Measurements from ENCODE around the gene MESP1. TPM values are rescaled to one million over a fixed set of nuclear protein-coding genes. Genes with fewer than 3 reads are reported as not detected.

MESP1 gene
- total and polyA plus RNA-seq, 10 of the 15 experiments (the other 5 are each of a cell fraction or from before 2014, with no cell fraction given) = 0.04 to 1.1 (median 0.57) TPM; not detected in 2

GRCh38 chr15:89769366-89769765 lies 18.3 kb upstream of the MESP1 start:
- Histone ChIP-seq H3K4me1 (ENCODE audit: control insufficient read depth, insufficient read depth, low read length) (no peaks in the 10 kb centered on the region), H3K79me2 (ENCODE audit: control insufficient read depth, insufficient read depth, low read length) (no peaks in the 10 kb centered on the region), H3K9me3 (replicated peaks; ENCODE audit: control insufficient read depth, insufficient read depth, low read length) (no peaks in the 10 kb centered on the region), H4K20me1 (ENCODE audit: control insufficient read depth, insufficient read depth) (no peaks in the 10 kb centered on the region), H3K27ac (ENCODE audit: control insufficient read depth, insufficient read depth) (no peak overlapping the region), H3K4me3 (no peak overlapping the region), H2AFZ (ENCODE audit: control insufficient read depth, low read depth, low read length) (no peak overlapping the region), H3K4me2 (ENCODE audit: control insufficient read depth, insufficient read depth) (no peak overlapping the region), H3K36me3 (ENCODE audit: control insufficient read depth in 2 of 2, insufficient read depth in 2 of 2, low read length in 1 of 2) (no peaks in the 10 kb centered on the region), H3K9ac (ENCODE audit: control insufficient read depth, insufficient read depth, low read length) (no peak overlapping the region), H3K27me3 (replicated peaks in 1 of 2; ENCODE audit: control insufficient read depth in 2 of 2, insufficient read depth in 2 of 2, low read length in 1 of 2) (no peaks in the 10 kb centered on the region)
- no peak for ATAC-seq
- ChIA-PET SMC1A (ENCODE audit: uncharacterized antibody, unreplicated experiment) (no interaction called here), RAD21 (ENCODE audit: unreplicated experiment) (interaction anchor here (2.5 kb wide), 1 partner anchor 106 kb away, joined by 10 read pairs; no protein-coding TSS in a partner anchor), POLR2A (interaction anchor here (0.7 kb wide), 1 partner anchor 91 kb away, joined by 6 read pairs; no protein-coding TSS in a partner anchor), CTCF (interaction anchor here (1.2 to 2.5 kb wide), 2 partner anchors 8 to 105 kb away, joined by 5 to 14 read pairs; no protein-coding TSS in a partner anchor)
- intact Hi-C loops (cut with micrococcal nuclease; ENCODE audit: unreplicated experiment) (loop anchor here (10.0 kb wide), 1 partner anchor 315 kb away; no protein-coding TSS in a partner anchor), in situ Hi-C loops (cut with MboI) (no loop called here)
- BruUV-seq (replicated peaks) = no TSS peak
- WGBS (ENCODE audit: insufficient coverage, insufficient replicate concordance, low lambda C conversion rate, missing lambda C conversion rate) = 32% methylated on average over 3 of the region's 3 CpGs
- no peak for DNase-seq (ENCODE audit: low read depth, low spot score)
- FAIRE-seq = no peak
- TF ChIP-seq PBX3 (IDR thresholded peaks at IDR 0.05; ENCODE audit: insufficient replicate concordance, low read depth, low read length) = no peak
- no peak for TF ChIP-seq EED (IDR thresholded peaks at IDR 0.05; ENCODE audit: low read depth)
- TF ChIP-seq PAX8 (IDR thresholded peaks at IDR 0.05) = no peak
- no peak for TF ChIP-seq ATF7 (IDR thresholded peaks at IDR 0.05; ENCODE audit: low read depth)
- no peak for TF ChIP-seq MTA3 (IDR thresholded peaks at IDR 0.05; ENCODE audit: borderline replicate concordance, low read length)
- TF ChIP-seq KDM1A (IDR thresholded peaks at IDR 0.05; ENCODE audit: borderline replicate concordance) = no peak
- TF ChIP-seq BHLHE40 (IDR thresholded peaks at IDR 0.05; ENCODE audit: borderline replicate concordance in 1 of 2, low read depth in 2 of 2, low read length in 1 of 2) = no peak
- TF ChIP-seq BCL11A (IDR thresholded peaks at IDR 0.05; ENCODE audit: low read depth, low read length) = no peak
- no peak for TF ChIP-seq SMARCA5 (IDR thresholded peaks at IDR 0.05)
- no peak for TF ChIP-seq PKNOX1 (IDR thresholded peaks at IDR 0.05)
- TF ChIP-seq CTCF (IDR thresholded peaks at IDR 0.05 in 2 of 3, conservative IDR thresholded peaks at IDR 0.05 in 1 of 3; ENCODE audit: control insufficient read depth in 2 of 3, extremely low read depth in 1 of 3, insufficient read depth in 1 of 3, low read depth in 3 of 3, low read length in 3 of 3) = no peak
- no peak for TF ChIP-seq MEF2A (IDR thresholded peaks at IDR 0.05; ENCODE audit: insufficient read depth, low read depth, low read length)
- no peak for TF ChIP-seq LARP7 (IDR thresholded peaks at IDR 0.05)
- TF ChIP-seq EZH2 (IDR thresholded peaks at IDR 0.05; ENCODE audit: borderline replicate concordance, control insufficient read depth, low read depth, low read length) = no peak
- TF ChIP-seq MXI1 (IDR thresholded peaks at IDR 0.05; ENCODE audit: low read depth, low read length) = no peak
- TF ChIP-seq MAX (IDR thresholded peaks at IDR 0.05; ENCODE audit: low read depth, low read length) = no peak

Data from GM12878 (cell line).